HEK293T (cell line): ENCODE results near the gene DRAM2.

ENCODE experiments used
- ARNT ChIP-seq: fragments of 450-650 bp; IDR thresholded peaks from 2 replicates; pipeline ENCODE4 v1.6.1; 2017; ENCODE audit warnings: mild to moderate bottlenecking
- BHLHE40 ChIP-seq: fragments of 450-650 bp; IDR thresholded peaks from 2 replicates; pipeline ENCODE4 v1.6.1; 2016; ENCODE audit warnings: mild to moderate bottlenecking, moderate library complexity, borderline replicate concordance
- CTBP1 ChIP-seq: fragments of 450-650 bp; IDR thresholded peaks from 2 replicates; pipeline ENCODE4 v1.6.1; 2016; ENCODE audit warnings: borderline replicate concordance
- ELF4 ChIP-seq: fragments of 450-650 bp; IDR thresholded peaks from 2 replicates; pipeline ENCODE4 v1.6.1; 2017; ENCODE audit warnings: antibody characterized with exemption
- FOXA1 ChIP-seq: fragments of 450-650 bp; IDR thresholded peaks from 2 replicates; pipeline ENCODE4 v1.6.1; 2016; ENCODE audit warnings: mild to moderate bottlenecking
- FOXK2 ChIP-seq: fragments of 450-650 bp; IDR thresholded peaks from 2 replicates; pipeline ENCODE4 v1.6.1; 2016; ENCODE audit warnings: mild to moderate bottlenecking
- FOXM1 ChIP-seq: fragments of 450-650 bp; IDR thresholded peaks from 2 replicates; pipeline ENCODE4 v1.6.1; 2017; ENCODE audit warnings: mild to moderate bottlenecking, borderline replicate concordance
- HDGF ChIP-seq: fragments of 450-650 bp; IDR thresholded peaks from 2 replicates; pipeline ENCODE4 v1.6.1; 2017; ENCODE audit warnings: antibody characterized with exemption, borderline replicate concordance
- NFRKB ChIP-seq: fragments of 450-650 bp; IDR thresholded peaks from 2 replicates; pipeline ENCODE4 v1.6.1; 2016; ENCODE audit warnings: mild to moderate bottlenecking, moderate library complexity
- SP1 ChIP-seq: fragments of 450-650 bp; IDR thresholded peaks from 2 replicates; pipeline ENCODE4 v1.6.1; 2017
- SUZ12 ChIP-seq: fragments of 450-650 bp; IDR thresholded peaks from 2 replicates; pipeline ENCODE4 v1.6.1; 2016; ENCODE audit warnings: mild to moderate bottlenecking
- TARDBP ChIP-seq: fragments of 450-650 bp; IDR thresholded peaks from 2 replicates; pipeline ENCODE4 v1.6.1; 2016
- TF ChIP-seq, protein P1 (sequence below): fragments of 450-650 bp; IDR thresholded peaks from 2 replicates; pipeline ENCODE4 v1.6.1; 2016

DNA sequence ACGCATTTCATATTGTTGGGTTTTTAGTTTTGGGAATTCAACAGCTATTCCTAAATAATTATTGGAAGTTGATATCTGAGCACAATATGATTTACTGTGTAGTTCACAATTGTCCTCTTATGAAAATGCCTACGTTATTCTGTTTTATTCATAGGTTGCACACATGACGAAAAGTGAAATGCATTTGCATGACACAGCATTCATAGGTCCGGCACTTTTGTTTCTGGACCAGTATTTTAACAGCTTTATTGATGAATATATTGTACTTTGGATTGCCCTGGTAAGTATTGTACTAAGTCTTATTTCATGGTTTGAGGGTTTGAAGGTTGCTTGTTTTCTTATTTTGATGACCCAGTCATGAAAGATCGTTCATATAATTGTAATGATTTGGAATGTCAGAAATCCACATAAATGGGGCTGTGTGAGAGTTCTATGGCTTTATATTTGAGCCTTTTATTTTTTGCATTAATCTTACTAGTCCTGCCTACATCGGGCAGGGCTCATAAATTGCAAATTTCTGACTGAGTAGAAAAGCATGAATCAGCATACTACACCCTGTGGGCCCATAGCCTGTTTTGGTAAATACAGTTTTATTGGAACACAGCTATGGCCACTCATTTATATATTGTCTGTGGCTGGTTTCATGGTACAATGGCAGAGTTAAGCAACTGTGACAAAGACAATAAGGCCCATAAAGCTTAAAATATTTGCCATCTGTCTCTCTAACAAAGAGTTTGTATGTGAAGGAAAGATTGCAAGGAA, 43.6 kb upstream of the DRAM2 start:
- TF ChIP-seq SP1 (no peak), FOXK2 (no peak), NFRKB (no peak), FOXA1 (no peak), TARDBP (no peak), ARNT (no peak), ELF4 (no peak), BHLHE40 (no peak), HDGF (no peak), FOXM1 (no peak), CTBP1 (no peak), SUZ12 (no peak)
- TF ChIP-seq, protein P1, sequence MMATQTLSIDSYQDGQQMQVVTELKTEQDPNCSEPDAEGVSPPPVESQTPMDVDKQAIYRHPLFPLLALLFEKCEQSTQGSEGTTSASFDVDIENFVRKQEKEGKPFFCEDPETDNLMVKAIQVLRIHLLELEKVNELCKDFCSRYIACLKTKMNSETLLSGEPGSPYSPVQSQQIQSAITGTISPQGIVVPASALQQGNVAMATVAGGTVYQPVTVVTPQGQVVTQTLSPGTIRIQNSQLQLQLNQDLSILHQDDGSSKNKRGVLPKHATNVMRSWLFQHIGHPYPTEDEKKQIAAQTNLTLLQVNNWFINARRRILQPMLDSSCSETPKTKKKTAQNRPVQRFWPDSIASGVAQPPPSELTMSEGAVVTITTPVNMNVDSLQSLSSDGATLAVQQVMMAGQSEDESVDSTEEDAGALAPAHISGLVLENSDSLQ: no peak
